GM20000 (cell line): ENCODE results near the gene ARHGAP42.

Source experiments
- DNase-seq: peaks from one replicate; pipeline ENCODE4 v3.0.0; 2012; ENCODE audit warnings: low spot score
- TF ChIP-seq, protein P1 (sequence below): IDR thresholded peaks from 2 replicates; pipeline ENCODE4 v1.5.1; 2012; ENCODE audit warnings: mild to moderate bottlenecking, control low read depth; ENCODE audit errors: extremely low read depth, missing control alignments

ARHGAP42 gene

DNA sequence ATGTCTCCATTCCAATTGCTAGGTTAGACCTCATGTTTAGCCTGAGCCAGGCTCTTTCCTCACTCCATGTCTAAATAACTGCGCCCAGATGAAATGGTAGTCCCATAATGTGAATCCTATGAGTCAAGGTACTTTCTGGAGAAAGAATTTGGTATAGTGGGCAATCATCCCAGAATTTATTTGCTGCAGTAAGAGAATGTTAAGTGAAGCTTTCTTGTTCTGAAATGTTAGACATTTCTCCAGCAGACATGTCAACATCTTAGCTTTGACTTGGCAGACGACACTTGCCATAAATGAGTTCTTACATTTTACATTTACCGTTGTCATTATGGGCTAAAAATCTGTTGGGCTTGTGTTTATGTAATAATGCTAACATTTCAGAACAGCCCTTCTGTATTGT, 277.3 kb downstream of the ARHGAP42 start:
- DNase-seq = no peak
- TF ChIP-seq, protein P1, sequence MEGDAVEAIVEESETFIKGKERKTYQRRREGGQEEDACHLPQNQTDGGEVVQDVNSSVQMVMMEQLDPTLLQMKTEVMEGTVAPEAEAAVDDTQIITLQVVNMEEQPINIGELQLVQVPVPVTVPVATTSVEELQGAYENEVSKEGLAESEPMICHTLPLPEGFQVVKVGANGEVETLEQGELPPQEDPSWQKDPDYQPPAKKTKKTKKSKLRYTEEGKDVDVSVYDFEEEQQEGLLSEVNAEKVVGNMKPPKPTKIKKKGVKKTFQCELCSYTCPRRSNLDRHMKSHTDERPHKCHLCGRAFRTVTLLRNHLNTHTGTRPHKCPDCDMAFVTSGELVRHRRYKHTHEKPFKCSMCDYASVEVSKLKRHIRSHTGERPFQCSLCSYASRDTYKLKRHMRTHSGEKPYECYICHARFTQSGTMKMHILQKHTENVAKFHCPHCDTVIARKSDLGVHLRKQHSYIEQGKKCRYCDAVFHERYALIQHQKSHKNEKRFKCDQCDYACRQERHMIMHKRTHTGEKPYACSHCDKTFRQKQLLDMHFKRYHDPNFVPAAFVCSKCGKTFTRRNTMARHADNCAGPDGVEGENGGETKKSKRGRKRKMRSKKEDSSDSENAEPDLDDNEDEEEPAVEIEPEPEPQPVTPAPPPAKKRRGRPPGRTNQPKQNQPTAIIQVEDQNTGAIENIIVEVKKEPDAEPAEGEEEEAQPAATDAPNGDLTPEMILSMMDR = no peak

GRCh38 chr11:100965346-100965745, 278.3 kb downstream of the ARHGAP42 start:
- TF ChIP-seq, protein P1 = no peak
- DNase-seq = no peak

DNA sequence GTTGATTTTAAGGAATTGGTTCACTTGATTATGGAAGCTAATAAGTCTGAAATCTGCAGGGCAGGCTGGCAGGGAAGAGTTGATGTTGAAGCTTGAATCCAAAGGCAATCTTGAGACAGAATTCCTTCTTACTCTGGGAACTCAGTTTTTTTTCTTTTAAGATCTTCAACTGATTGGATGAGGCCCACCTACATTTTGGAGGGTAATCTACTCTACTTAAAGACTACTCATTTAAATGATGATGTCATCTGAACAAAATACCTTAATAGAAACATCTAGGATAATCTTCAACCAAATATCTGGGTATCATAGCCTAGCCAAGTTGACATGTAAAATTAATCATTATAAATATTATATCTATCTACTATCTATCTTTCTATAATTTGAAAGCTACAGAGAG, 279.3 kb downstream of the ARHGAP42 start:
- TF ChIP-seq, protein P1 = no peak

GRCh38 chr11:100969008-100969407, 281.9 kb downstream of the ARHGAP42 start:
- DNase-seq = no peak
- TF ChIP-seq, protein P1 = no peak

More for the DNA sequence above, 279.3 kb downstream of the ARHGAP42 start:
- no peak for DNase-seq

GRCh38 chr11:100970283-100971164, 283.4 kb downstream of the ARHGAP42 start:
- TF ChIP-seq, protein P1 = no peak
- DNase-seq = no peak

- TF ChIP-seq, protein P1 = no peak
- no peak for DNase-seq
Measured at GRCh38 chr11:100972046-100972445, 285.0 kb downstream of the ARHGAP42 start.

DNA sequence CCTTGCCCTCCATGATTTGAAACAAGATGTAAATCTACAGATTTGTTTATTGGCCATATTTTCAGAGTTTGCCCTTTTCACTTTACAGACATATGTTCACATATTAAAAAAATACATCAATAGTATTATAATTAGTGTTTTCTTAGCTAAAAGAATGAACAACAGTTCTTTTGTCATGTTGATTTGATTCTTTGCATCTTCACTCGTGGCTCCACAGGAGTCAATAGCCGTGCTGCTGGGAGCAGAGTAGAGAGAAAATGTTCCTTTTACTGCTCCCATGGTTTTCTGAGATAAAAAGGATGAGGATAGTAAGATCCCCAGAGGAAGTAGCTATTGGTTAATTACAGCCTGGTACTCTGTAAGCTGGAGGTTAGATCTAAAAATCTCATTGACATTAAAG, 291.4 kb downstream of the ARHGAP42 start:
- TF ChIP-seq, protein P1 = no peak
- no peak for DNase-seq
